NB4 (cell line): ENCODE measurements around the gene IFNL1.

Experiments
- MYC ChIP-seq: IDR thresholded peaks from 2 replicates; pipeline ENCODE4 v1.6.1; 2011; ENCODE audit warnings: low read depth, low read length
- POLR2A ChIP-seq: IDR thresholded peaks from 2 replicates; pipeline ENCODE4 v1.6.1; 2011; ENCODE audit warnings: mild to moderate bottlenecking; ENCODE audit not compliant: insufficient read length; ENCODE audit errors: extremely low read depth
- TF ChIP-seq, protein P1 (sequence below): IDR thresholded peaks from one replicate; pipeline ENCODE4 v1.5.1; 2012; ENCODE audit warnings: low read depth, low read length
- TF ChIP-seq, protein P2 (sequence below): IDR thresholded peaks from 2 replicates; pipeline ENCODE4 v1.6.1; 2011; ENCODE audit warnings: low read depth, low read length

DNA sequence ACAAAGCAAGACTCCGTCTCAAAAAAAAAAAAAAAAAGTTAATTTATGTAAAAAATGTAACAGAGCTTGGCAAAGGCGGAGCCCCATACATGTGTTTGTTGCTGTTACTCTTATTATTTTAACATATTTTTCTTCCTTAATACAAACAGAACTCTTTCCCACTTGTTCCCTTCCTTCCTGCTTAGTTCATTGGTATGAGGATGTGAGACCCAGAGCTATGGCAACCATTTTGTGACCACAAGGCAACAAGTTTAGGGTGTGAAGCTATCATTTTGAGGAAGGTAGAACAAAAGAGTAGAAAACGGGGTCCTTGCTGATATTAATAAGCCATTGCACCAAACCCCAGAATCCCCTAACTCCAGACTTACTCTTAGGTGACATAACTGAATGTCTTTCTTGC lies 5.4 kb downstream of the IFNL1 start:
- TF ChIP-seq, protein P1, sequence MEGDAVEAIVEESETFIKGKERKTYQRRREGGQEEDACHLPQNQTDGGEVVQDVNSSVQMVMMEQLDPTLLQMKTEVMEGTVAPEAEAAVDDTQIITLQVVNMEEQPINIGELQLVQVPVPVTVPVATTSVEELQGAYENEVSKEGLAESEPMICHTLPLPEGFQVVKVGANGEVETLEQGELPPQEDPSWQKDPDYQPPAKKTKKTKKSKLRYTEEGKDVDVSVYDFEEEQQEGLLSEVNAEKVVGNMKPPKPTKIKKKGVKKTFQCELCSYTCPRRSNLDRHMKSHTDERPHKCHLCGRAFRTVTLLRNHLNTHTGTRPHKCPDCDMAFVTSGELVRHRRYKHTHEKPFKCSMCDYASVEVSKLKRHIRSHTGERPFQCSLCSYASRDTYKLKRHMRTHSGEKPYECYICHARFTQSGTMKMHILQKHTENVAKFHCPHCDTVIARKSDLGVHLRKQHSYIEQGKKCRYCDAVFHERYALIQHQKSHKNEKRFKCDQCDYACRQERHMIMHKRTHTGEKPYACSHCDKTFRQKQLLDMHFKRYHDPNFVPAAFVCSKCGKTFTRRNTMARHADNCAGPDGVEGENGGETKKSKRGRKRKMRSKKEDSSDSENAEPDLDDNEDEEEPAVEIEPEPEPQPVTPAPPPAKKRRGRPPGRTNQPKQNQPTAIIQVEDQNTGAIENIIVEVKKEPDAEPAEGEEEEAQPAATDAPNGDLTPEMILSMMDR: no peak
- TF ChIP-seq POLR2A (no peak), MYC (no peak)
- TF ChIP-seq, protein P2, sequence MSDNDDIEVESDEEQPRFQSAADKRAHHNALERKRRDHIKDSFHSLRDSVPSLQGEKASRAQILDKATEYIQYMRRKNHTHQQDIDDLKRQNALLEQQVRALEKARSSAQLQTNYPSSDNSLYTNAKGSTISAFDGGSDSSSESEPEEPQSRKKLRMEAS: no peak
